GM11168 (cell line): ENCODE results near the gene RGS3.

Experiments
- in situ Hi-C: fragments of 300-500 bp; cut with MboI; formaldehyde crosslinking; loops from one replicate; pipeline ENCODE4 v1.12.0; 2022; ENCODE audit warnings: low sequenced_read_pairs; ENCODE audit not compliant: unreplicated experiment

RGS3 gene

DNA sequence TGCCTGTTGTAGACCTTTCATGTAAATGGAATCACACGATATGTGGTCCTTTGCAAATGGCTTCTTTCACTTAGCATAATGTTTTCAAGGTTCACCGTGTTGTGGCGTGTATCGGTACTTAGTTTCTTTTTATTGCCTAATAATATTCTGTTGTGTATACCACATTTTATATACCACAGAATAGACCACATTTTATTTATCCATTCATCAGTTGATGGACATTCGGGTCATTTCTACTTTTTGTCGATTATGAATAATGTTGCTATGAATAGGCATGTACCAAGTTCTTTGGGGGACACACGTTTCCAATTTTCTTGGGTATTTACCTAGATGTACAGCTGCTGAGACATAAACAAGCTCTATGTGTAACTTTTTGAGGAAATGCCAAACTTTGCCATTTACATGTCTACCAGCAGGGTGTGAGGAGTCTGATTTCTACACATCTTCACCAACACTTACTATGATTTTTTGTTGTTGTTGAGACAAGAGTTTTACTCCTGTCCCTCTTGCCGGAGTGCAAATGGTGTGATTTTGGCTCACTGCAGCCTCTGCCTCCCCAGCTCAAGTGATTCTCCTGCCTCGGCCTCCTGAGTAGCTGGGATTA lies 144.7 kb downstream of the RGS3 start:
- in situ Hi-C loops = no loop called here

DNA sequence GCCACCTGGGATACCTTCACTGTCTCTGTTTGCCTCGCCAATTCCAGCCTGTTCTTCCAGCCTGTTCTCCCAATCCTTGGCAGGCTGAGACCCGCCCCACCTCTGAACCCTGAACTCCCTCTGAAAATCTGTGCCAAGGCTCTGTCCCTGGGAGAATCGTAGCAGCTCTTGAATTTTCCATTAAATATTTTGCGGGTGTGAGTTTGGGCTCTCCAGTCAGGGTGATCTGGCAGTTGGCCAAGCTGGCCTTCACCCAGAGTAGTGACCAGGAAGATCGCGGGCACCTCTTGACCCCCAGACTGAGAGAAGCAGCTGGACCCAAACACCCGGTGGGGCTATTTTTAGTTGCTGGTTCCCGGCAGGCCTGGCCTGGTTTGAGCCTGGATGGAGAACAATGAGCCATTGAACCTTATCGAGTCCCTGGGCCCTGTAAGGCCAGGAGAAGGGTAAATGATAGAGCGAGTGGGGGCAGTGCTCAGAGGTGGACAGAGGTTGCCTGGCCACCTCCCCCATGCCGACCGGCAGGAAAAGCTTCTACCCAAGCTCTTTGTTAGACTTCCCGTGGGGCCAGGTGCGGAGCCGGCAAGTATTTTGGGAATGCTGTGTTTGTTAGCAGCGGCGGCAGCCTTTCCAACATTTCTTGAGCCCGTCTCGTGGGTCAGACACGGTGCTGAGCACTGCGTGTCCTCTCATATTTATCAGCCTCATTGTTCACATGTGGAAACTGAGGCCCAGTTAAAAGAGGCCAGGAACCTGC lies 146.2 kb downstream of the RGS3 start:
- in situ Hi-C loops = no loop called here

DNA sequence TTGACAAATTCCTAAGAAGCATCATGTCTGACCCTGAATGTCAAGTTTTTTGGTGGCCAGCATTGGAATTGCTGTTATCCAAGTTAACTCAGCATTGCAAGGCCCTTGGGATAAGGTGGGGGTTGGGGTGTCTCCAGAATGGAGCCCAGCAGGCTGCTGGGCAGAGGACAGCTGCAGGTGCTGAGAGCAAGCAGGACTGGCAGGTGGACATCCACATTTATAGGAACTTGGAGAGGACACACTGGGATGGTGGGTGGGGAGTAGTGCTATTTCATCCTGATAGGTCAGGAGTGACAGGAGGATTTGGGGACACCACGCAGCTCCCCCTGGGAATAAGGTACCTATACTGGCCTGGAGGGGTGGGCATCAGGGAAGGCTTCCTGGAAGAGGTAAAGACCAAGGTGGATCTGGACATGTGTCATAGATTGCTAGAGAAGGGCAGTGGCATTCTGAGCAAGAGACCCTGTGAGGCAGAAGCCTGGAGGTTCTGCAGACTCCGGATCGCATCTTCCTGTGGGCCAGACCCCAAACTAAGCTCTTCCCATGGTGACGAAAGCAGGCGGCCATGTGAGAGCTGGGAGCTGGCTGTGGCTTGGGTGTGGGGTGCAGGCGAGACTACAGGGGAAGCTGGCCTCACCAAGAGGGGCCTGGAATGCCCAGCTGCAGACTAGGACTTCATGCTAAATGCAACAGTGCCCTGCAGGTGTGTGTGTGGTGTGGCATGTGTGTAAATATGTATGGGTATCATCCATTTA lies 148.1 kb downstream of the RGS3 start:
- in situ Hi-C loops = no loop called here

DNA sequence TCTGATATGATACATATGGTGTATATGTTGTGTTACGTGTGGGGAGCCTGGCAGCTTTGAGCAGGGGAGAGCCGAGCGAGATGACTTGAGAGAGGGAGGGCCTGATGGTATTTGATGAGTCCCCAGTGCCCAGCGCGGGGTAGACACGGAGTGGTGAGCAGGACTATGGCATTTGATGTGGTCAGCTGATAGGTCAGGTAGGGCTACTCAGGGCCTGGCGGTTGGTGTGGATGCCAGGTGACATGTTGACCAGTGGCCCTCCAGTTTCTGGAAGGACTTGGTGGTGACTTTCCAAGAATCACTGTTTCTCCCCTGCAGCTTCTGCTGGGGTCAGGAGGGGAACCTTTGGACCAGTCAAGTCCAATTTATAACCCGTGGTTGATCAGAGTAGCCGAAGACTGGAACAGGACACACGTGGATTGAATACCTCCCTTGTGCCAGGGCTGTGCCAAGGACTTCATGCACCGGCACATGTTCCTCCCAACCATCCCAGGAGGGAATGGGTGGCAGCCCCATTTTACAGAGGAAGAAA lies 148.8 kb downstream of the RGS3 start:
- in situ Hi-C loops = no loop called here

DNA sequence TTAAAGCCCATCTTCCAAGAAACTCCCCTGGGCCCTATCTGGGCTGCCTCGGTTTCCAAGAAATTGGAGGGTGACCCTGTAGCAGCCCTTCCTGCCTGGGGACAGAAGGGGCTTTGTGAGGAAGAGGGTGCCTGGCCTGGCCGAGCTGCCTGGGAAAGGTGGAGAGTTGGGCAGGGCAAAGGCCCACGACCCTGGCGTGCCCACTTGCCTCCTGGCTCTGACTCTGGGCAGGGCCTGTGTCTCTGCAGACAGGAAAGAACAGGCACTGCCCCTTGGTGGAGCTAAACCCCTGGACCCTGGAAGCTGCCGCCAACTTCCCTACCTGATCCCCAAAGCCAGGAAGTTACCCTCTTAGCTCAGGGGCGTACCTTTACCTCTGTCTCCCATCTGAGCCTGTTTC lies 149.3 kb downstream of the RGS3 start:
- in situ Hi-C loops = no loop called here

DNA sequence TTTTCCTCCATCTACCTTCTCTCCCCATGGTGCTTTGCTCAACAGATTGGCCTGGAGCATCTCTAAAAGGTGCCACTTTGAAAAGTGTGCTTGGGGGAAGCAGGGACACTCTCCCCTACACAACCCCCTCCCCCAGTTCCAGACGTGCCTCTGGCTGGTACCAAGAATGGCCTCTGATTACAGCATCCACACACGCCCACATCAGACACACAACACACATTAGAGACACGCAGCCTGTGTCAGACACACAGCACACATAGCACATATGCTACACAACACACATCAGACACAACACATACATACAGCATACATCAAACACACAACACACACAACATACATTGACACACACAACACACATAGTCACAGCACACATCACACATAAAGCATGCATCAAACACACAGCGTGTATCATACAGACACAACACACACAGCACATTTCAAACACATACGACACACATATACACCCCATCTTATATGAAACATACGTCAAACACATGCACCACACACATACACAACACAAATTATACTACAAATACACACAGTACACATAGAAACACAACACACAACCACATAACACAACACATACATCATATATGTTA lies 150.4 kb downstream of the RGS3 start:
- in situ Hi-C loops = no loop called here

DNA sequence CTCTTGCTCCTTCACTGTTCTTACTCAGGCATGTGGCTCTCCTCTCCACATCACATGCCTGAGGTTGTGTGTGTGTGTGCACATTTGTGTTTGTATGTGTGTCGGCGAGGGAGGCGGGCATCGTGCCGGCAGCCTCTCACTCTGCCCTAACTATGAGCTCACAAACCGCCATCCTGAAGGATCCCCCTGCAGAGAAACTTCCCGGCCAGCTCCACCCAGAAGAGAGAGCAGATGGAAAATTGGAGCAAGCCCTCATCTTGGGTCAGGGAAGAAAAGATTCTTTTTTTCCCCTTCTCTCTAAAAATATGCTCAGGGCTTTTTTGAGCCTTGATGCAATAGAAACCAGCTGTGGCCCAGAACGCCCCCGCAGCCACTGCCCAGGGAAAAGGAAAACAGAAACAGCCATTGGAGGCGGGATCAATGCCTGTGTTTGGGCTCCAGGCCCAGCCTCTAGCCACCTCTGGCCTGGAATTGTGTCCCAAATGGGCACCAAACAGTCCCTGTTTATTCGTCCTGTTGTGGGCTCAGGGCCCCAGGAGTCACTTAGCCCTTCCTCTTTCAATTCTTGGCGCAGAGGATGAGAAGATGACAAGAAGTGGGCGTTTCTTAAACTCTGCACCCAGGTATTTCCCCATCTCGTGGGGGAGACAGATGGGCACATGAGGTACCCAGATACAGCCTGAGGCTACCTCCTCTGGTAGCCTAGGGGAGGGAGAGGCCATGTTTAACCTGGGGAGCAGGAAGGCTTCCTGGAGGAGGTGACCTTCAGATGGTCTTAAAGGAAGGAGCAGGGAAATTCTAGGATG lies 151.5 kb downstream of the RGS3 start:
- in situ Hi-C loops = no loop called here

DNA sequence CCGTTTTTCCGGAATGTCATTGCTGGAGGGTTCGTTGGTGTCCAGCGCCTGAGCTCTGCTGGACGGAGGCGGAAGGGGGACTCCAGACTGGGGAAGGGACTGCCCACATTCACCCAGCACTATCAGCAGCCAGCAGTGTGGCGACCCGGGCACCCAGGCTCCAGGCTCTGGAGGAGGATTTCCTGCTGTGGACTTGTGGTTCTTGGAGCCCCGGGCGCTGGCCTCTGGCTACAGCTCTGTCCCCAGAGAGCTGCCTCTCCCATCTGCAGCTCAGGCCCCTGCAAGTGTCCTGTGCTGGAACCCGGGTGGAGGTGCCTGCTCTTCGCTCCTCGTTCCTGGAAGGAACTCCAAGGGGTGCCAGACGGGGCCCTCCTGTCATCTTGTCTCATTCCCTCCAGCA lies 152.6 kb downstream of the RGS3 start:
- in situ Hi-C loops = no loop called here

DNA sequence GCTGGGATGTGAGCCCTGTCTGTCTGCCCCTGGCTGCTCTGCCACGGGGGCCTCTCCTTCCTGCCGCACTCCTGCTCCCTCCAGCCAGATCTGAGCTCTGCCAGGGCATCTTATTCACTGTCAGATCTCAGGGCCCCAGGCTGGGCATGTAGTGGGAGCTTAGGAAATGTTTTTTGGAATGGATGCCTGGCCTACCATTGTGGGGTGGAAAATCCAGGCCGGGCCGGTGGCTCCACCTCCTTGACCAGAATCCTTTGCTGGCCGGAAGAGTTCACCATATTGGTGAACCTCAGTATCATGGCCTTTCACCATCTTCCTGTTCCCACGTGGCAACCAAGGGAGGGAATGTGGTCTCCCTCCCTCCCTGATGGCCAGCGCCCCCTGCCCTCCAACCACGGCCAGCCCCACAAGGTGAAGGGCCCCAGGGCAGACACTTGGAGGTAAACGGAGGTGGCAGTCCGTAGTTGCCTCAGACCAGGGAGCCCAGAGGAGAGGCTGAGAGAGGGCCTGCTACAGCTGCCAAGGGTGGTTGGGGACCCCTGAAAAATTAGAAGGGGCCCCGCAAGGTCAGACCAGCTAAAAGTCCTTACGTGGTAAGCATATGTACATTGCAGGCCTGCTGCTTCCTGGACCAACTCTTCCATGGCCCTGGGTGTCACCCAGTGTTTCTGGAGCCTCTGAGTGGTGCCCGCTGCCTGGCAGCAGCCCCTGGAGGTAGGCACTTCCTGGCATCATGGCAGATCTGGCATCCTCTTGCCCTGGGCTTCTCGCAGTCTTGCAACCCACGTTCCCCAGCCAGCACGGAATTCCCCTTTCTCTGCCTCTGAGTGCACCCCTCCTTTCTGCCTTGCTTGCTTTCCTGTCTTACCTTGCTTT lies 153.3 kb downstream of the RGS3 start:
- in situ Hi-C loops = no loop called here

DNA sequence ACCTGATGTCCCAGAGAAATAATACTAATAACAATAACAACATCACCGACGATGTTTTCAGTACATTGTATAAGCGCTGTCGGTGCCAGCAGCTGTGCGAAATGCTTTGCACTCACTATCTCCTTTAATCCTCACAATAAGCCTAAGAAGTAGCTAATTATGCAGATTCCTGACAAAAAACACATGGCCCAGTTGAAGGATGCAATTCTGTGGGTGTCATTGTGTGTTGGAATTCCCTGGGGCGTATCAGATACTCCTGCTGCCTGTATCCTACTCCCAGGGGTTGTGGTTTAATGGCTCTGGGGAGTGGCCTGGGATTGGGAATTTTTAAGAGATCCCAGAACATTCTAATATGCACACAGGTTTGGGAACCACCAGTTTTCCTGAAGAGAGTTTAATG lies 154.0 kb downstream of the RGS3 start:
- in situ Hi-C loops = no loop called here

DNA sequence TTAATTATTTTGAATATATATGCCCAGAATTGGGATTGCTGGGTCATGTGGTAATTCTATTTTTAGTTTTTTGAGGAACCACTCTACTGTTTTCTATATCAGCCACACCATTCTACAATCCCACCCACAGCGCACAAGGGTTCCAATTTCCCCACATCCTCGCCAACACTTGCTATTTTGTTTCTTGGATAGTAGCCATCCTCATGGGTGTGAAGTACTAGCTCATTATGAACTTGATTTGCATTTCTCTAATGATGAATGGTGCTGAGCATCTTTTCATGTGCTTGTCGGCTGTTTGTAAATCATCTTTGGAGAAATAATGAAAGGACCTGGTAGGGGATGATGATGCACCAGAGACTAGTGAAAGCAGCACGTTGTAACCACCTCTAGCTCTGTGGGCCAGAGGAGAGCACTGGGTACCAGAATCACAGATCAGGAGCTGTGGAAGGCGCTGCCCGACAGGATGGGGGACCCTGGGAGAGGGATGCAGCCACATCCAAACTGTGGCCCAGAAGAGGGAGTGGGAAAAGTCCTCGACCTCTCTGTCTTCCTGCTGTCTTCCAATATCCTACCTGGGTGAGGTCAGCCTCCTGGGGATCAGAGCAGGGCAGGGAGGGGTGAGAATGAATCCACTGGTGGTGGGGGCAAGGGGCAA lies 155.4 kb downstream of the RGS3 start:
- in situ Hi-C loops = no loop called here

DNA sequence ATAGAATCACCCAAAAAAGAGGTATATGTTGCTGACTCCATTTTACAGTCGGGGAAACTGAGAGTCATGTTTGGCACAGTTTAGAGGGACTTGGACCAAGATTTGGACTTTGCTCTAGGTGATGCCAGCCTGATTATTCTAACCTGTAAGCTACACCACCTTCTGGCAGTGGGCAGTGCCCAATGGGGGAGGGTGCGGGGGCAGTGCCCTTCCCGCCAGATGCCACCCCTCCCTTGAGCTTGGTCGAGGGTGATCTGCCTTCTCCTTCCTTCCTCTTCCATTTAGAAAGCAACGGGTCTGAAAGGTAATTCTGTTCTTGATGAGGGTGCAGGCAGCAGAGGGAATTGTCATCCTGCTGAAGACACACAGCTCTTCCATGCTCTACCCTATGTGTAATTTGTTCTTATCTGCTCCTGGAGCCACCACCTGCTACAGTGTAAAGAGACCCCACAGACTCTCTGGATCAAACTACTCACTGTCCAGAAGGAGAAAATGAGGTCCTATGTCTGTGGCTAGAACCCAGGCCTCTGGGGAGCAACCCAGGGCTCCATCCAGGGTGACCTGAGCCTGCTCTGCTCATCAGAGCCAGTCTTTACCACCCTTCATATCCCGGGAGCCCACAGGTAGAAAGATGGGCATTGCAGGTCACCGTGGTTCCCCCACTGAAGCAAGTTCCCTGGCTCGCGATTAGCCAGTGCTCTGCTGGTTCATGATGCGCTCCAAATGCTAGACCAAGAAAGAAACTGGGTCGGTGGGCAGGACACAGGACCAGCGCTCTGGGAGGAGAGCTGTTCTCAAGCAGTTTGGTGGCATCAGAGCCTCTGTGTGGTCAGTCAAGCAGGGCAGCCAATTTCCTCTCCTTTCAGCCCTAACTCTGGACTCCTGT lies 156.2 kb downstream of the RGS3 start:
- in situ Hi-C loops = no loop called here

DNA sequence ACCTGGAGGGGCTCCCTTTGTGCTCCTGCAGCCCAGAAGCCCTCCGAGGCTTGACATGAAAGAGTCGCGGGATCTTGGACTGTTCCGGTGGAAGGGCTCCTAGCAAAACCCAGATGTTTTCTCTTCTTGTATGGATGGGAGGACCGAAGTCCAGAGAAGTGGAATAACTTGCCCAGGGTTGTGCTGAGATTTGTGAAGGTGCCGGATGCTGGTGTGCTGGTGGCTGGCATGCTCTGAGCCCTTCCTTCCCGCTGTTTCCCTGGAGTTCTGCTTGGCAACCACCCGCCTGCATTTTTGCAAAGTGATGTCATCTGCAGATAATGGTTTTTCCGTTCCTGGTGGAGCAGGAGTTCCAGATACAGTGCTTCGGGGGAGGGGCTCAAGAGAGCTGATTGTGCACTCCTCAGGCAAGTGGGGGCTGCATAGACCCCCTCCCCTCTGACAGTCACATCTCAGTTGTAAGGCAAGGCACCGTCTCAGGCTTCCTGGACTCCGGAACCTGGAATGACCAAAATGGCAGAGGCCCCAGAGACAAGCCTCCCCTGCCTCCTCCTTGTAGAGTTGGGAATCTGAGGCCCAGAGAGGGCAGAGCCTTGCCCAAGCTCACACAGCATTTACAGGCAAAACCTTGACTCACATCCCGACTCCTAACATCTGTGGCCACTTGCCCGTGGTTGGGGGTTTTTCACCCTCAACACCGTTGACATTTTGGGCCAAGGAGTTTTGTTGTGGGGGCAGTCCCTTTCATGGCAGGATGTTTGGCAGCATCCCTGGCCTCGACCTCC lies 157.0 kb downstream of the RGS3 start:
- in situ Hi-C loops = no loop called here

DNA sequence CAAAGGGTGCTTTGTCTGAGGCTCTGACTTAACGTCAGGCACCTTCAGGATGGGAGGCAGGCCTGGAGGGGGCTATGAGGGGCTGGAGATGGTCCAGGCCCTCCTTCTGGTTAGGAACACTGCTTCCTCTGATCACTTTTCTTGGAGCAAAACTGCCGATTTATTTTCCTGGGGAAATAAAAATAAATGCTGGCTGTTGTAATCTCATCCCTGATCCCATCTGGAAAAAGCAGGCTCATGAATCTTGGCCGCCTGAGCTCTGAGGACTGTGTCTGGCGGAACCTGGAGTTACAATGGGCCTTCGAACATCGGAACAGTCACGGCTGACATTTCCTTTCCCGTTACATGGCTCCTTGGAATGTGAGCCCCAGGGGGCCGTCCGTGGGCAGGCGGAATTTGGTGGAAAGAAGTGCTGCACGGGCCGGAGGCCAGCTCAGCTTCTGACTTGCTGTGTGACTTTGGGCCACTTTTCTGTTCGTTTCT lies 157.8 kb downstream of the RGS3 start:
- in situ Hi-C loops = no loop called here

DNA sequence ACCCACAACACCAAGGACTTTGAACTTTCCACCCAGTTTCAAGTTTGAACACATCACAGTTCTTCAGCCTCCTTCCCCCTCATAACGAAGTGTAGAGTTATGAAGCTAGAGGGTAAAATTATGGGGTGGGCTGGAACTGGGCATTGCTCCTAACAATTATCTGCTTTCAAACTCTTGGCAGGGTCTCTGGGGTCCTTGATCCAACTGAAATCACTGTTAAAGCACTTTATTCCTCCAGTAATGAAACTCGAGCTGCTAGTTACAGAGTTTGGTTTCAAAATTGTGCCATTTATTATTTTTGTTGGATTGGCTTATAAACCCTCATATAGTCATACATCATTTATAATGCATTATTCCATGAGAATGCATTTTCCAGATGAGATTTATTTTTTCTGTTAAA lies 158.5 kb downstream of the RGS3 start:
- in situ Hi-C loops = no loop called here

DNA sequence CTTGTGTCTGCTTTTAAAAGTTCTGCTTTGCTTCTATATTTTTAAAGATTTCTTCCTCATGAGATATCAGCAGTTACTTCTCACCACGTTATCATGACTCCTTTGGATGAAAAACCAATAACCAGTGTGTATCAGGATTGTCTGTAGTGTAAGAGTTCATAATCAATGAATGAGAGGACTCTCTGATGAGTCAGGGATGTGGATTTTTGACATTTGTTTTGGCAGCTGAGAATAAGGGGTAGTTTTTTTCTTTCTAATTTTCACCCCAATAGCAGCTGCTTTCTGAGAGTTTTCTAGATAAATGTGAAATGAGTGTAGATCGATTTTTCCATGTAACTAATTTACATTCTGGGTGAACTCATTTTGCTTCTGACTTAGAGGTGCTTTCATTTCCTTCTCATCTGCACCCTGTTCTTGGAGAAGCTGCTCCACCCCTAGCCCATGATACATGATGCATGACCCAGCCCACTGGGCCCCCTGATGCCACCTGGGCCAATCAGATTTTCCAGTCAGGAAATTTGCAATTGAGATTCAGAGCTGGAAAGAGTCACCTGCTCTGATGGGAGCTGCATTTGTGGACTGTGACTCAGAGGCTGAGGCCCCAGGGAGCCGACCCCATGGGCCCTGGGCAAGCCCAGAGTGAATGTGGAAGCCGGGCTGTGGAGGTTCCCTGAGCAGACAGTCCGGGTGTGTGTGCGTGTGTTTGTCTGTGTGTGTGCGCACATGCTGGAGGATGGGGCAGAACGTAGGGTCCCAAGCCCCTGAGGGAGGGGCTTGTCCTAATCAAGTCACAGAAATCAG lies 159.3 kb downstream of the RGS3 start:
- in situ Hi-C loops = no loop called here
